NT2/D1 (cell line): ENCODE results near the gene ATP6V1G2.

Source experiments
- SUZ12 ChIP-seq: IDR thresholded peaks from 2 replicates; pipeline ENCODE4 v1.6.1; 2011; ENCODE audit not compliant: insufficient read length, insufficient read depth; ENCODE audit errors: extremely low read depth
- YY1 ChIP-seq: IDR thresholded peaks from 2 replicates; pipeline ENCODE4 v1.6.1; 2011; ENCODE audit not compliant: insufficient read length, insufficient read depth

DNA sequence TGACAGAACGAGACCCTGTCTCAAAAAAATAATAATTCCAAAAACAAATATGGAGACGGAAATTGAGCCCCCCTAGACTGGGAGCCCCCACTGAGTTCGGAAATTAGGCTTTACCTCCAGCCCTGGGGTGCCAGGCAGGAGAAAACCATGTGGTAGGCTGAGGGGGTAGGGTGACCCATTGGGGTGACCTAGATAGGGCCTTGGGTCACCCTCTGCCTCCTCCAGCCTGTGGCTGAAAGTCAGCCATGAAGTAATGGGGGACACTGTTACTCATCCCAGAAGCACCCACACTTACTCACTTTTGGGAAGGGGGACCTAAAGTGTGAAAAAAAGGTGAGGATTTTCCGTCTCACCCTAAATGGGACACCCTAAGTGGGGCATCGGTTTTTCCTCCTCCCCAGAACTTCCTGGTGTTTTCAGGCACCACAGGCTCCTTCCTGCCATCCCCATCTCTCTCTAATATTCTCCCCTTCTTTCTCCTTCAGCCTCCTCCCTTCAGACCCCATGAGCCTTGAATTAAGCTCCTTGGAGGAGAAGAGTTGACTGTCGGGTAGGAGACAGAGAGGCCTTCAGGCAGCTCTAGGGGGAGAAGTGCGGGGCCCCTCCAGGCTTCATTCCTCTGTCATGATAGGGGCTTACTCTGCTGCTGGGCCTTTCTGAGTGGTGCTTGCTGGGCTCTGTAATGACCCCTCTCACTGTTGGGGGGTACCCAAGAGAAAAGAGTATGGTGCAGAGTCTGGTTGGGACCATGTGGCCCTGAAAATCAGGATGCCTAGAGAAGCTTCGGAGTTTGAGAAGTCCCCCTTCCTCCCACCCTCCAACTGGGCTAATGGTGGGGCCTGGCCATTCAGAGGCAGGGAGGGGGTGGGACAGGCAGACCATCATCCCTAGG lies 33.4 kb upstream of the ATP6V1G2 start:
- TF ChIP-seq YY1 (no peak), SUZ12 (no peak)
